Esophagus squamous epithelium (tissue), 5 donors: ENCODE results near the gene PTPRM. TPM values are rescaled to one million over a fixed set of nuclear protein-coding genes. Genes with fewer than 3 reads are reported as not detected.

Experiments used
- DNase-seq: peaks from one replicate; lab custom pipeline; 2025; lab: John Stamatoyannopoulos, UW
- H3K27ac ChIP-seq, 4 donors: fragments of 200-600 bp; sonication (generic); one replicate each; pipeline ENCODE4 v1.5.1; 2016 to 2019; ENCODE audit warnings: mild to moderate bottlenecking in 1 of 4
- H3K27me3 ChIP-seq, 4 donors: fragments of 200-600 bp; sonication (generic); 1 replicate in 3 of 4; 2 replicates in 1 of 4; pipeline versions ENCODE4 v1.5.1 to v1.6.0; 2017 to 2021; ENCODE audit warnings: antibody characterized with exemption in 1 of 4
- H3K36me3 ChIP-seq, 3 donors: fragments of 200-600 bp; sonication (generic); one replicate each; pipeline ENCODE4 v1.5.1; 2016 to 2019
- H3K4me1 ChIP-seq, 3 donors: fragments of 200-600 bp; sonication (generic); one replicate each; pipeline ENCODE4 v1.5.1; 2017 to 2019
- H3K4me3 ChIP-seq, 4 donors: fragments of 200-600 bp; sonication (generic); 1 replicate in 3 of 4; 2 replicates in 1 of 4; pipeline ENCODE4 v1.5.1; 2016 to 2019; ENCODE audit warnings: mild to moderate bottlenecking in 2 of 4, moderate library complexity in 1 of 4
- H3K9me3 ChIP-seq, 3 donors: fragments of 200-600 bp; sonication (generic); one replicate each; pipeline ENCODE4 v1.5.1; 2016 to 2019
- POLR2A ChIP-seq, 4 donors: fragments of 450-650 bp; IDR thresholded peaks; one replicate each; pipeline ENCODE4 v1.6.1; 2017; ENCODE audit warnings: antibody characterized with exemption in 4 of 4, mild to moderate bottlenecking in 4 of 4, moderate library complexity in 3 of 4
- WGBS, 2 donors: methylation state at CpG; one replicate each; pipeline ENCODE4 v1.1.5; 2018; 5-methylcytosine and 5-hydroxymethylcytosine counted together
- intact Hi-C: fragments of 100-400 bp; cut with DNase I; formaldehyde crosslinking; loops from one replicate; pipeline ENCODE4 v1.15.0; 2022
- total RNA-seq, 4 donors: library from RNA; depleted of rRNA; stranded (reverse); fragments of >200 nt; gene quantifications; one replicate each; pipeline ENCODE4 v1.1.0, GENCODE V29; 2016
- TF ChIP-seq, protein P1 (sequence below), 6 experiments: fragments of 450-650 bp in 4 of 6; fragments of 200-600 bp in 2 of 6; sonication (generic) in 2 of 6; IDR thresholded peaks; one replicate each; pipeline ENCODE4 v1.5.1; 2016 to 2019; ENCODE audit warnings: antibody characterized with exemption in 6 of 6, mild to moderate bottlenecking in 4 of 6, moderate library complexity in 4 of 6
- donor health status: DM: yes; HTN: yes; CAD: no.

The PTPRM gene
- total RNA-seq, 4 donors from 2014 or later, result 6.5 to 38.7 (median 11.1) TPM

DNA sequence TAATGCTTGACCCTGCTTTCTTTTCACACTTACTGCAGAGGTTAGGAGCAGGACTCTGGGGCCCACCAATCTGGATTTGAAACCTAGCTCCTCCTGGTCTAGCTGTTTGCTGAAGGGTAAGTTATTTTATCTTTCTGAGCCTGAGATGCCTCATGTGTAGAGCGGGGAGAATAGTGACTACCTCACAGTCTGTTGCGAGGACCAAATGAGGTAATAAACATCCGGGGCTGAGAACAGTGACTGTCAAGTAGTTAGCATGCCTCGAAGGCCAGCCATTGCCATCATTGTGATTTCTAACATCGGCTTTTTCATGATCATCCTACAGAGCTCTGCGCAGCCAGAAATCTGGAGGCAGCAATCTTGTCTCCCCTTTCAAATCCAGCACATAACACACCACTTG is 32.9 kb downstream of the PTPRM start:
- no peak for DNase-seq
- Histone ChIP-seq H3K4me3 (no peak overlapping the region), H3K4me1 (peaks cover 0 to 16% (median 2%) of the 10 kb centered on the region in 3 donors), H3K27me3 (no peaks in the 10 kb centered on the region), H3K9me3 (no peaks in the 10 kb centered on the region), H3K27ac (no peak overlapping the region), H3K36me3 (no peaks in the 10 kb centered on the region)
- 91 to 95% methylated on average over 4 to 6 of the region's 6 CpGs for WGBS, 2 donors
- TF ChIP-seq POLR2A (IDR thresholded peaks at IDR 0.05), result no peak
- TF ChIP-seq, protein P1, sequence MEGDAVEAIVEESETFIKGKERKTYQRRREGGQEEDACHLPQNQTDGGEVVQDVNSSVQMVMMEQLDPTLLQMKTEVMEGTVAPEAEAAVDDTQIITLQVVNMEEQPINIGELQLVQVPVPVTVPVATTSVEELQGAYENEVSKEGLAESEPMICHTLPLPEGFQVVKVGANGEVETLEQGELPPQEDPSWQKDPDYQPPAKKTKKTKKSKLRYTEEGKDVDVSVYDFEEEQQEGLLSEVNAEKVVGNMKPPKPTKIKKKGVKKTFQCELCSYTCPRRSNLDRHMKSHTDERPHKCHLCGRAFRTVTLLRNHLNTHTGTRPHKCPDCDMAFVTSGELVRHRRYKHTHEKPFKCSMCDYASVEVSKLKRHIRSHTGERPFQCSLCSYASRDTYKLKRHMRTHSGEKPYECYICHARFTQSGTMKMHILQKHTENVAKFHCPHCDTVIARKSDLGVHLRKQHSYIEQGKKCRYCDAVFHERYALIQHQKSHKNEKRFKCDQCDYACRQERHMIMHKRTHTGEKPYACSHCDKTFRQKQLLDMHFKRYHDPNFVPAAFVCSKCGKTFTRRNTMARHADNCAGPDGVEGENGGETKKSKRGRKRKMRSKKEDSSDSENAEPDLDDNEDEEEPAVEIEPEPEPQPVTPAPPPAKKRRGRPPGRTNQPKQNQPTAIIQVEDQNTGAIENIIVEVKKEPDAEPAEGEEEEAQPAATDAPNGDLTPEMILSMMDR (IDR thresholded peaks at IDR 0.05), result no peak
- intact Hi-C loops, result no loop called here

DNA sequence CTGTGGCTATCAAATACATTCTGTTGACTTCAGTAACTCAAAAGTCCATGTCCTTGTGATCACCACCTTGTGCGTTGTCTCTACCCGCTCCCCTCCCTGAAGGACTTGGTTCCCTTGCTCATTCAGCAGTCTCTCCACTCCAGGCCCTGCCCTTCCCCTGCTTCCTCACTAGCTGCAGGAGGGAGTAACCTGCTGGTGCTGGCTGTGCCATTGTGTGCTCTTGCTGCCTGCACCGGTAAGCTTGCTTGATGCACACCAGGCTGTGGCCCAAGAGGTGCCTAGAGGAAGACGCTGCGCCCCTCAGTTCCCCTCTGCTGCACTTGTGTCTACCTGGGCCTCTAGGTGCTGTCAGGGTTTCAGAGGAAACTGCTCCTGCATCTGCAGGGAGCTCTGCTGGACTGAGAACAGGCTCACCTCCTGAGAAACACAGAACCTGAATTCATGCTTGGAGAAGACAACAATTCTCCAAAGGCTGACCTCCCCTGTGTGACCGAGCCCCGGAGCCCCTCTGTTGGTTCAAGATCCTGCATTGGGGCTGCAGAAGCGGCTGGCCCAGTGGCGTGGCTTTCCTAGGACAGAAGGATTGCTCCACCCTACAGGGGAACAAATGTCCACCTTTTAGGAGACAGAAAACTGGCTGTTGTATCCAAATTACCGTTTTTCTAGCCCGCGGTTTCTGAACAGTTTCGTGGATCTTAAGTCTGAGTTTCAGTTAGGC is 33.6 kb downstream of the PTPRM start:
- Histone ChIP-seq H3K9me3 (no peaks in the 10 kb centered on the region), H3K4me1 (peaks cover 0 to 16% (median 2%) of the 10 kb centered on the region in 3 donors), H3K27ac (no peak overlapping the region), H3K36me3 (no peaks in the 10 kb centered on the region), H3K27me3 (no peaks in the 10 kb centered on the region), H3K4me3 (no peak overlapping the region)
- DNase-seq, result no peak
- no peak for TF ChIP-seq POLR2A (IDR thresholded peaks at IDR 0.05)
- TF ChIP-seq, protein P1 (IDR thresholded peaks at IDR 0.05), result no peak
- 88 to 90% methylated on average over 7 to 10 of the region's 13 CpGs for WGBS, 2 donors
- intact Hi-C loops, result no loop called here

DNA sequence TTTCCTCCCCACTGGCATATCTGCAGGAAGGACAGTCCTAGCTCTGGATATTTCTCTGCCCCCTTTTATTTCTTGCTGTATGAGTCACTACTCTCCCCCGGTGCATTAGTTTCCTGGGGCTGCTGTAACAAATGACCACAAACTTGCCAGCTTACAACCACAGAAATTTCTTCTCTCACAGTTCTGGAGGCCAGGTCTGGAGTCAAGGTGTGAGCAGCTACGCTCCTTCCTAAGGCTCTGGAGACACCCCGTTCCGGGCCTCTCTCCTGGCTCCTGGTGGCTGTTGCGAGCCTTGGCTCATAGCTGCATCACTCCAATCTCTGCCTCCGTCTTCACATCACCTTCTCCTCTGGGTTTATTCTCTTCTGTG is 34.1 kb downstream of the PTPRM start:
- no peak for DNase-seq
- no peaks in the 10 kb centered on the region for H3K27me3 ChIP-seq
- no peak for TF ChIP-seq POLR2A (IDR thresholded peaks at IDR 0.05)
- TF ChIP-seq, protein P1 (IDR thresholded peaks at IDR 0.05), result no peak
- intact Hi-C loops, result no loop called here
- H3K36me3 ChIP-seq, result no peaks in the 10 kb centered on the region
- H3K9me3 ChIP-seq, result no peaks in the 10 kb centered on the region
- H3K4me1 ChIP-seq, result peaks cover 0 to 16% (median 2%) of the 10 kb centered on the region in 3 donors
- H3K4me3 ChIP-seq, result no peak overlapping the region
- no peak overlapping the region for H3K27ac ChIP-seq
- 72 to 86% methylated on average over 4 to 6 of the region's 6 CpGs for WGBS, 2 donors

DNA sequence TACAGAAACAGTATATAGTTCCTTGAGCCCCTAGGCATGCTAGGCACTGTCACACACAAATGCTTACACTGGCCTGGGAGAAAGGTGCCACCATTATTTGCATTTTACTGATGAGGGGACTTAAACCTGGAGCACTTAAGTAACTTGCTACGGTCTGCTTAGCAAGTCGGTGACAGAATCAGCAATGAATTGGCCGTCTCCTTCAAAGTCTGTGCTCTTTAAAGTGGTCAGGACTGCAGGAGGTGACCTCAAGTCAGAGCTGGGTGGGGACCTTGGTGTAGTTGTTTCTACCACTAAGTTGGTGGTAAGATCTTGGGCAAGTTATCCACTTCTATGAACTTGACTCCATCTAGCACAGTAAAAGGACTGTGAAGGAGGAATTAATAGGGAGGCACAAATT is 34.8 kb downstream of the PTPRM start:
- H3K4me1 ChIP-seq, result peaks cover 0 to 16% (median 2%) of the 10 kb centered on the region in 3 donors
- intact Hi-C loops, result no loop called here

More for the DNA sequence above, 34.8 kb downstream of the PTPRM start:
- Histone ChIP-seq H3K9me3 (no peaks in the 10 kb centered on the region), H3K27me3 (no peaks in the 10 kb centered on the region), H3K27ac (no peak overlapping the region), H3K36me3 (no peaks in the 10 kb centered on the region), H3K4me3 (no peak overlapping the region)
- WGBS, 2 donors, result 95 to 96% methylated on average over 3 of the region's 3 CpGs
- TF ChIP-seq, protein P1 (IDR thresholded peaks at IDR 0.05), result no peak
- no peak for TF ChIP-seq POLR2A (IDR thresholded peaks at IDR 0.05)
- DNase-seq, result no peak
